K562 (cell line): Measurements from ENCODE around the gene DKKL1. TPM values are rescaled to one million over a fixed set of nuclear protein-coding genes. Genes with fewer than 3 reads are reported as not detected.
A peak's percentile ranks its signal among the peaks of the same experiment; 100 is the strongest.

Source experiments
- ARID1B ChIP-seq: fragments of 450-650 bp; IDR thresholded peaks from 2 replicates; pipeline ENCODE4 v1.6.1; 2016; ENCODE audit warnings: antibody characterized with exemption, mild to moderate bottlenecking, inconsistent platforms
- FOXJ3 ChIP-seq: sonication (generic); formaldehyde crosslinking; IDR thresholded peaks from 2 replicates; pipeline ENCODE4 v1.4.0; 2020; ENCODE audit warnings: mild to moderate bottlenecking, missing genetic modification reagents
- FOXK2 ChIP-seq, 2 experiments: fragments of 450-650 bp; IDR thresholded peaks in 1 of 2; conservative IDR thresholded peaks in 1 of 2; 2 replicates each; pipeline ENCODE4 v1.6.1; 2016; ENCODE audit warnings: low read depth in 2 of 2, mild to moderate bottlenecking in 1 of 2
- KLF6 ChIP-seq: fragments of 250-450 bp; sonication (Bioruptor Pico); IDR thresholded peaks from 2 replicates; pipeline ENCODE4 v1.4.0; 2020; ENCODE audit warnings: mild to moderate bottlenecking, moderate library complexity, borderline replicate concordance
- MED1 ChIP-seq: sonication (generic); formaldehyde crosslinking; IDR thresholded peaks from 2 replicates; pipeline ENCODE4 v1.8.1; 2023; ENCODE audit warnings: missing genetic modification reagents, borderline replicate concordance
- MTA1 ChIP-seq: fragments of 450-650 bp; IDR thresholded peaks from 2 replicates; pipeline ENCODE4 v1.6.1; 2017; ENCODE audit warnings: borderline replicate concordance
- PHTF2 ChIP-seq: fragments of 250-450 bp; sonication (Bioruptor Pico); IDR thresholded peaks from 2 replicates; pipeline ENCODE4 v1.5.0; 2021; ENCODE audit warnings: mild to moderate bottlenecking
- POLR3G ChIP-seq: IDR thresholded peaks from 2 replicates; pipeline ENCODE4 v1.6.1; 2011; ENCODE audit not compliant: insufficient read length, insufficient replicate concordance; ENCODE audit errors: extremely low read depth
- RBM17 ChIP-seq: fragments of 200-400 bp; formaldehyde crosslinking; IDR thresholded peaks from 2 replicates; pipeline ENCODE4 v1.6.1; 2017; ENCODE audit warnings: low read depth, mild to moderate bottlenecking, low read length, borderline replicate concordance
- TAF1 ChIP-seq: IDR thresholded peaks from 2 replicates; pipeline ENCODE4 v1.6.1; 2011; ENCODE audit warnings: mild to moderate bottlenecking, low read length, moderate library complexity; ENCODE audit not compliant: insufficient read depth, control insufficient read depth, severe bottlenecking; ENCODE audit errors: extremely low read depth
- ZC3H11A ChIP-seq: IDR thresholded peaks from 2 replicates; pipeline ENCODE4 v1.6.1; 2012; ENCODE audit warnings: low read depth, low read length, improper control_type of control experiment
- ZNF124 ChIP-seq: sonication (generic); formaldehyde crosslinking; IDR thresholded peaks from 2 replicates; pipeline ENCODE4 v1.8.1; 2022; ENCODE audit warnings: missing genetic modification reagents
- ZNF696 ChIP-seq: fragments of 250-450 bp; sonication (Bioruptor Pico); conservative IDR thresholded peaks from 2 replicates; pipeline ENCODE4 v1.4.0; 2020; ENCODE audit warnings: mild to moderate bottlenecking, moderate library complexity
- polyA plus RNA-seq, 8 experiments: library from polyadenylated mRNA; depleted of rRNA in 4 of 8; stranded (reverse) in 5 of 8; unstranded in 3 of 8; fragments of >200 nt; fragmentation: Nextera tagmentation in 2 of 8; fragmentation: Illumina TruSeq in 1 of 8; extraction: Ambion mirVana in 2 of 8; extraction: Trizol in 1 of 8; gene quantifications; 2 replicates each; pipeline versions ENCODE4 v1.2.1 to v1.2.3, GENCODE V29; 2011 to 2014; ENCODE audit warnings: inconsistent platforms in 1 of 8, missing spikeins in 1 of 8
- total RNA-seq, 7 experiments: library from RNA; depleted of rRNA in 6 of 7; stranded (reverse); fragments of >200 nt in 6 of 7; fragmentation: Illumina TruSeq in 2 of 7; extraction: Trizol in 2 of 7; gene quantifications; 2 replicates each; pipeline versions ENCODE4 v1.2.1 to v1.2.3, GENCODE V29; 2011 to 2021; ENCODE audit warnings: low replicate concordance in 1 of 7
- TF ChIP-seq, protein P1 (sequence below): IDR thresholded peaks from 2 replicates; pipeline ENCODE4 v1.6.1; 2014; ENCODE audit warnings: antibody characterized with exemption
- TF ChIP-seq, protein P2 (sequence below), 2 experiments: fragments of 450-650 bp; IDR thresholded peaks; 2 replicates each; pipeline ENCODE4 v1.6.1; 2016; ENCODE audit warnings: mild to moderate bottlenecking in 2 of 2, borderline replicate concordance in 1 of 2, low read depth in 1 of 2, moderate library complexity in 1 of 2
- TF ChIP-seq, protein P3 (sequence below): fragments of 250-450 bp; sonication (Bioruptor Pico); IDR thresholded peaks from 2 replicates; pipeline ENCODE4 v1.5.1; 2021; ENCODE audit warnings: mild to moderate bottlenecking

DKKL1 gene
- total and polyA plus RNA-seq, 9 of the 15 experiments (the other 6 are each of a cell fraction or from before 2014, with no cell fraction given), result 0.15 to 1.7 (median 0.52) TPM

DNA sequence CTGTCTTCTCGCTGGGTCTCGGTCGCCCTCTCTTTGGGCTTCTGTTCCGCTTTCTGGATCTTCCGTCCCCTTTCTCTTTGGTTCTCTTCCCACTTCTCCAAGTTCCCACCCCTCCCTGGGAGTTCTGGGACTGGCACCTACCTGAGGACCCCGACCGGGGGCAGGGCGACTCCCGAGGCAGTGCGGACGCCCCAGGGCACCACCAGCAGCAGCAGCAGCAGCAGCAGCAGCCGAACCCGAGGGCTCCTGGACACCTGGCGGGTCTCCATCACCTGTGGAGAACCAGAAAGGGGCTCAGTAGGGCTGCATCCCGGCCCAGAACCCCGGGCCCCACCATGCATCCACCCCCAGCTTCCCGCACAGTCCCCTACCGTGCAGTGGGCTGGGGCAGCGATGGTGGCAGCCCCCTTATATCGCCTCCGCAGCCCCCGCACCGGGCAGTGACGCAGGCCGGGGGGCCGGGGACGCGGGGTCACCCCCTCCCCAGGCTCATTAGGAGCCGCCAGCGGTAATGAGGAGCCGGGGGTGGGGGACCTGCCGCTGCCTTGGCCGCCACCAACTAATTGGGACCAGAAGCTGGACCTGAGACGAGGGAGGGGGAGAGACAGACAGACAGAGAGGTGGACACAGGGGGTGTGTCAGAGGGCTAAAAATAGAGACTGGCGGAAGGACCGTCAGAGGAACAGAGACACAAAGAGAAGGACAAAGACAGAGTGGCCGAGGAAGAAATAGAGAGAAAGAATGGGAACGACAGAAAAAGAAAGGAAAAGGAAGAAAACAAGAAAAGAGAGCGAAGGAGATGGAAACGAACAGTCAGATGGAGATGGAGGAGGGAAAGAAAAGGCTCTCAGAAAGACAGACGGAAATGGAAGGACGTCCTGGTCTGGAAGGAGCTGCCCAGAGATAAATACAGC, 59.7 kb downstream of the DKKL1 start, which contains the start of gene PTH2 (continued):
- TF ChIP-seq KLF6 (no peak), FOXJ3 (no peak), FOXK2 (conservative IDR thresholded peaks at IDR 0.05 in 1 of 2, IDR thresholded peaks at IDR 0.05 in 1 of 2; ENCODE audit: low read depth in 2 of 2) (peak in 1 of 2 experiments; percentile 56; a peak in 1 of 4 replicates), ZNF696 (CRISPR knock-in tag) (no peak), POLR3G (no peak), TAF1 (no peak), MED1 (CRISPR knock-in tag) (no peak), PHTF2 (no peak), RBM17 (no peak), ZNF124 (CRISPR knock-in tag) (no peak), ARID1B (peak; percentile 38), ZC3H11A (no peak), MTA1 (peak; percentile 57; the same call in 1 of the 2 replicates)
- TF ChIP-seq, protein P1, sequence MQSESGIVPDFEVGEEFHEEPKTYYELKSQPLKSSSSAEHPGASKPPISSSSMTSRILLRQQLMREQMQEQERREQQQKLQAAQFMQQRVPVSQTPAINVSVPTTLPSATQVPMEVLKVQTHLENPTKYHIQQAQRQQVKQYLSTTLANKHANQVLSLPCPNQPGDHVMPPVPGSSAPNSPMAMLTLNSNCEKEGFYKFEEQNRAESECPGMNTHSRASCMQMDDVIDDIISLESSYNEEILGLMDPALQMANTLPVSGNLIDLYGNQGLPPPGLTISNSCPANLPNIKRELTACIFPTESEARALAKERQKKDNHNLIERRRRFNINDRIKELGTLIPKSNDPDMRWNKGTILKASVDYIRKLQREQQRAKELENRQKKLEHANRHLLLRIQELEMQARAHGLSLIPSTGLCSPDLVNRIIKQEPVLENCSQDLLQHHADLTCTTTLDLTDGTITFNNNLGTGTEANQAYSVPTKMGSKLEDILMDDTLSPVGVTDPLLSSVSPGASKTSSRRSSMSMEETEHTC, result no peak
- TF ChIP-seq, protein P2, sequence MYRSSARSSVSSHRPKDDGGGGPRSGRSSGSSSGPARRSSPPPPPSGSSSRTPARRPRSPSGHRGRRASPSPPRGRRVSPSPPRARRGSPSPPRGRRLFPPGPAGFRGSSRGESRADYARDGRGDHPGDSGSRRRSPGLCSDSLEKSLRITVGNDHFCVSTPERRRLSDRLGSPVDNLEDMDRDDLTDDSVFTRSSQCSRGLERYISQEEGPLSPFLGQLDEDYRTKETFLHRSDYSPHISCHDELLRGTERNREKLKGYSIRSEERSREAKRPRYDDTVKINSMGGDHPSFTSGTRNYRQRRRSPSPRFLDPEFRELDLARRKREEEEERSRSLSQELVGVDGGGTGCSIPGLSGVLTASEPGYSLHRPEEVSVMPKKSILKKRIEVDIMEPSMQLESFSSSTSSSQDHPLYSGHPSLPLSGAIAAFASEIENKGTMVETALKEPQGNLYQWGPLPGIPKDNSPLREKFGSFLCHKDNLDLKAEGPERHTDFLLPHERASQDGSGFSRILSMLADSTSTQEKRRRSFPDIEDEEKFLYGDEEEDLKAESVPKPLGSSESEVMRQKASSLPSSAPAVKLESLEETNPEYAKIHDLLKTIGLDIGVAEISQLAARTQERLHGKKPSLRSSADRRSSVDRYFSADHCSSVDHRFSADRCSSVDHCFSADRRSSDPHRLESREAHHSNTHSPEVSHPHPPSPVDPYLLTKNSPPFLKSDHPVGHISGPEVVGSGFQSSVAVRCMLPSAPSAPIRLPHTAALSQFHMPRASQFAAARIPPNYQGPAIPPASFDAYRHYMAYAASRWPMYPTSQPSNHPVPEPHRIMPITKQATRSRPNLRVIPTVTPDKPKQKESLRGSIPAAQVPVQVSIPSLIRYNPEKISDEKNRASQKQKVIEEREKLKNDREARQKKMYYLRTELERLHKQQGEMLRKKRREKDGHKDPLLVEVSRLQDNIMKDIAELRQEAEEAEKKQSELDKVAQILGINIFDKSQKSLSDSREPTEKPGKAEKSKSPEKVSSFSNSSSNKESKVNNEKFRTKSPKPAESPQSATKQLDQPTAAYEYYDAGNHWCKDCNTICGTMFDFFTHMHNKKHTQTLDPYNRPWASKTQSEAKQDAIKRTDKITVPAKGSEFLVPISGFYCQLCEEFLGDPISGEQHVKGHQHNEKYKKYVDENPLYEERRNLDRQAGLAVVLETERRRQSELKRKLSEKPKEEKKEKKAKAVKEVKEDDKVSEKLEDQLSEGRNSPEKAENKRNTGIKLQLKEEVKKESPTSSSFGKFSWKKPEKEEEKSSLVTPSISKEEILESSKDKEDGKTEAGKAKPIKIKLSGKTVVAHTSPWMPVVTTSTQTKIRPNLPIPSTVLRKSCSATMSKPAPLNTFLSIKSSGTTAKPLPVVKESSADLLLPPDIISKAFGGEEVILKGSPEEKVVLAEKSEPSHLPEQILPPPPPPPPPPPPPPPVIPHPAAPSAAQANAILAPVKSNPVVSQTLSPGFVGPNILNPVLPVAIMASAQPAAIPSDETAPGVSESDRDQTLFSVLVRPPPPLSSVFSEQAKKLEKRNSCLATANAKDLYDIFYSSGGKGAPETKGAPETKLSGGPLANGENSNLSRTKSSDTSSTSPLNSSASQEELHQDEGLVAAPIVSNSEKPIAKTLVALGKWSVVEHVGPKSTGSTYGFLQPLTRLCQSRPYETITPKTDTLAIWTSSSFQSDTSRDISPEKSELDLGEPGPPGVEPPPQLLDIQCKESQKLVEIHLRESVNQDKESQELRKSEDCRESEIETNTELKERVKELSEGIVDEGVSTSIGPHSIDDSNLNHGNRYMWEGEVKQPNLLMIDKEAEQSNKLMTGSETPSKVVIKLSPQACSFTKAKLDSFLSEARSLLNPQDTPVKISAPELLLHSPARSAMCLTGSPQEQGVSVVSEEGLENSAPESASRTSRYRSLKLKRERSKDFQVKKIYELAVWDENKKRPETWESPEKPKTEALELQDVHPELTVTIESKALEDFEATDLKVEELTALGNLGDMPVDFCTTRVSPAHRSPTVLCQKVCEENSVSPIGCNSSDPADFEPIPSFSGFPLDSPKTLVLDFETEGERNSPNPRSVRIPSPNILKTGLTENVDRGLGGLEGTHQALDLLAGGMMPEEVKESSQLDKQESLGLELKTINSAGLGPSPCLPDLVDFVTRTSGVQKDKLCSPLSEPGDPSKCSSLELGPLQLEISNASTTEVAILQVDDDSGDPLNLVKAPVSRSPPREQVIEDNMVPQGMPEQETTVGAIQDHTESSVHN (IDR thresholded peaks at IDR 0.05; ENCODE audit: borderline replicate concordance in 1 of 2, low read depth in 1 of 2), result no peak
- TF ChIP-seq, protein P3, sequence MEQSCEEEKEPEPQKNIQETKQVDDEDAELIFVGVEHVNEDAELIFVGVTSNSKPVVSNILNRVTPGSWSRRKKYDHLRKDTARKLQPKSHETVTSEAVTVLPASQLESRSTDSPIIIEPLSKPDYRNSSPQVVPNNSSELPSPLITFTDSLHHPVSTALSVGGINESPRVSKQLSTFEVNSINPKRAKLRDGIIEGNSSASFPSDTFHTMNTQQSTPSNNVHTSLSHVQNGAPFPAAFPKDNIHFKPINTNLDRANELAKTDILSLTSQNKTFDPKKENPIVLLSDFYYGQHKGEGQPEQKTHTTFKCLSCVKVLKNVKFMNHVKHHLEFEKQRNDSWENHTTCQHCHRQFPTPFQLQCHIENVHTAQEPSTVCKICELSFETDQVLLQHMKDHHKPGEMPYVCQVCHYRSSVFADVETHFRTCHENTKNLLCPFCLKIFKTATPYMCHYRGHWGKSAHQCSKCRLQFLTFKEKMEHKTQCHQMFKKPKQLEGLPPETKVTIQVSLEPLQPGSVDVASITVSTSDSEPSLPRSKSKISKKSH (CRISPR knock-in tag), result no peak
